Germinal center (tissue), 1 donor: ENCODE measurements around the gene SEMG2.

Experiments
- DNase-seq: peaks from one replicate; pipeline ENCODE4 v3.0.0; 2012; ENCODE audit warnings: mixed read lengths, low spot score

SEMG2 gene

GRCh38 chr20:45221076-45221475 is at the start of gene SEMG2:
Gene SEMG2, plus strand, starts transcription at chr20:45221373. Its CDS starts 17 bp downstream, at chr20:45221390.
- no peak for DNase-seq

- DNase-seq = no peak
Measured at GRCh38 chr20:45173522-45173921, 47.7 kb upstream of the SEMG2 start.

GRCh38 chr20:45174434-45175364 is 46.5 kb upstream of the SEMG2 start, which contains the start of gene PI3:
Gene PI3, plus strand, starts transcription at chr20:45174902. Its CDS starts 21 bp downstream, at chr20:45174923.
- no peak for DNase-seq

GRCh38 chr20:45176526-45177267 is 44.5 kb upstream of the SEMG2 start:
- no peak for DNase-seq

GRCh38 chr20:45179166-45179565 is 42.0 kb upstream of the SEMG2 start:
- DNase-seq = no peak

- DNase-seq = no peak
Measured at GRCh38 chr20:45181639-45182038, 39.5 kb upstream of the SEMG2 start.

- DNase-seq = no peak
Measured at GRCh38 chr20:45183084-45183483, 38.1 kb upstream of the SEMG2 start.

GRCh38 chr20:45187693-45188092 is 33.5 kb upstream of the SEMG2 start:
- no peak for DNase-seq

GRCh38 chr20:45189067-45189609 is 32.0 kb upstream of the SEMG2 start:
- DNase-seq = no peak

GRCh38 chr20:45189861-45190260 is 31.3 kb upstream of the SEMG2 start:
- no peak for DNase-seq

- DNase-seq = no peak
Measured at GRCh38 chr20:45191926-45192325, 29.2 kb upstream of the SEMG2 start.

GRCh38 chr20:45193331-45193730 is 27.8 kb upstream of the SEMG2 start:
- no peak for DNase-seq

GRCh38 chr20:45206725-45207124 is 14.4 kb upstream of the SEMG2 start, which contains the start of gene SEMG1:
Gene SEMG1, plus strand, starts transcription at chr20:45207033. Its CDS starts 21 bp downstream, at chr20:45207054.
- no peak for DNase-seq

- no peak for DNase-seq
Measured at GRCh38 chr20:45209924-45210323, 11.2 kb upstream of the SEMG2 start.

GRCh38 chr20:45211569-45212474 is 9.4 kb upstream of the SEMG2 start:
- DNase-seq = no peak

- DNase-seq = no peak
Measured at GRCh38 chr20:45212836-45213235, 8.3 kb upstream of the SEMG2 start.

- DNase-seq = no peak
Measured at GRCh38 chr20:45218124-45218523, 3.0 kb upstream of the SEMG2 start.

- DNase-seq = no peak
Measured at GRCh38 chr20:45218636-45219035, 2.5 kb upstream of the SEMG2 start.

GRCh38 chr20:45223136-45223535 is 2.0 kb downstream of the SEMG2 start:
- DNase-seq = no peak

GRCh38 chr20:45226287-45226686 is 5.1 kb downstream of the SEMG2 start:
- no peak for DNase-seq

- peak; percentile 19 for DNase-seq
Measured at GRCh38 chr20:45229264-45230056, 8.3 kb downstream of the SEMG2 start.
